GM21528 (cell line): ENCODE results near the gene BLTP3A.

Experiments used
- ATAC-seq: cut with Tn5 transposase; IDR thresholded peaks from one replicate; pipeline ENCODE4 v1.9.1; 2021; ENCODE audit warnings: mild to moderate bottlenecking, moderate library complexity; ENCODE audit not compliant: unreplicated experiment, low FRiP score

Gene BLTP3A

DNA sequence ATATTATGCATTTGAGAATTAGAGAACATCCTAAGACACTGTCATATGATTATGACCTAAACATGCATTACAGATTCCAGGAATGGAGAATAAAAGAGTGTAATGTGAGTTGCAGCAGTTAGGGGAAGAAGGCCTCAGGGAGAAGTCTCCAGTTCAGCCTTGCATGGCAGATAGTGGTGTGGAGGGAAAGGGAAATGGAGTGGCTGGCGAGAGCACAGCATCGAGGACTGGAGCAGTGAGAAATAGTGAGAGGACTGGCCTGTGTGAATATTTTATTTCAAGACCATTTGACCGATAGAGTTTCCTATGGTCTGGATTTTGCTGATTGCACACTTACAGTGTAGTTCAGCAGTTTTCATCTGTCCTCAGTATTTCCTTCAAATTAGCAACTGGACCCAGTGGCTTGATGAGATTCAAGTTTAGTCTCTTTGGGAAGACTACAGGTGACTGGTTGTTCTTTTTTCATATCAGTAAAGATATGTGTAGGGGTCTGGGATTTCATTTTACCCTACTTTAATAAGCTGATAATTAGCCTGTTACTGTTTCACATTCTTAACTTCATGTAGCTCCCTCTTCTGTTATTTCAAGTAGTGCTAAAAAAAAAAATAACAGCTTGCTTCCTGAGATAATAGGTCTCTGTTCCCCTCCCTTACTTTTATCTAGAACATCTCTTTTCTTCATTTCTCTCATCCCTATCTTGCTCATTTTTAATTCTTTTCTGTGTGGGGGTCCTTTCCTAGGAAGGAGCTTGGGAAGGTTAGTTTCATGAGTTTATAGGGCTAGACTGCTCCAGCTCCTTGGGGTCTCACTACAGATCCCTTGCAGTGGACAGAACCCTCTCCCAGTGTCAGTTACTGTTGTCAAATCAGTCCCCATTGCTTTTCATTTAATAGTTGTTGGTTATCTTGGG is 27.9 kb downstream of the BLTP3A start:
- ATAC-seq: no peak

DNA sequence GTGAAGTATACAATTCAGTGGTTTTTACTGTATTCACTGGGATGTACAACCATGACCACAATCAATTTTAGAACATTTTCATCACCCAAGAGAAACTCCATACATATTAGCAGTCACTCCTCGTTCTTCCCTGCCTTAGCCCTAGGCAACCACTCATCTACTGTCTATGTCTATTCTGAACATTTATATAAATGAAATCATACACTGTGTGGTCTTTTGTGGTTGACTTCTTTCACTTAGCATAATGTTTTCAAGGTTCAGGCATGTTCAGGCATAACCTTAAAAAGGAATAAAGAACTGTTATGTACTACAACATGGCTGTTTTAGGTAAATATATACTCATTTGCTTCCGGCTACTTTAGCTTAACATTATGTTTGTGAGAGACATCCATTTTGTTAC is 37.3 kb downstream of the BLTP3A start:
- no peak for ATAC-seq

DNA sequence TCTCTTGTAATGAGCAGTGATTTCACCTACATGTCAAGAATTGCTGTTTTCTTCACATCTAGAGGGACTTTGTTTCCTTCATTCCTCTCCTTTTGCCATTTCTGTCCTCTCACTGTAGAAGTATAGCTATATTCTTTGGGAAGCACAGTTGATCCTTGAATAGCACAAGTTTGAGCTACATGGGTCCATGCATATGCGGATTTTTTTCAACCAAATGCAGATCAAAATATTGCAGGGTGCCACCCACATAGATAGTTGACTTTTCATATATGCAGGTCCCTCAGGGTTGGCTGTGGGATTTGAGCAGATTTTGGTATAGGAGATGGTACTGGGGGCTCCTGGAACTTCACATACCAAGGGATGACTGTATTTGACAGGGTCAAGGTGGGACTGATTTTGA is 41.1 kb downstream of the BLTP3A start:
- ATAC-seq: no peak

DNA sequence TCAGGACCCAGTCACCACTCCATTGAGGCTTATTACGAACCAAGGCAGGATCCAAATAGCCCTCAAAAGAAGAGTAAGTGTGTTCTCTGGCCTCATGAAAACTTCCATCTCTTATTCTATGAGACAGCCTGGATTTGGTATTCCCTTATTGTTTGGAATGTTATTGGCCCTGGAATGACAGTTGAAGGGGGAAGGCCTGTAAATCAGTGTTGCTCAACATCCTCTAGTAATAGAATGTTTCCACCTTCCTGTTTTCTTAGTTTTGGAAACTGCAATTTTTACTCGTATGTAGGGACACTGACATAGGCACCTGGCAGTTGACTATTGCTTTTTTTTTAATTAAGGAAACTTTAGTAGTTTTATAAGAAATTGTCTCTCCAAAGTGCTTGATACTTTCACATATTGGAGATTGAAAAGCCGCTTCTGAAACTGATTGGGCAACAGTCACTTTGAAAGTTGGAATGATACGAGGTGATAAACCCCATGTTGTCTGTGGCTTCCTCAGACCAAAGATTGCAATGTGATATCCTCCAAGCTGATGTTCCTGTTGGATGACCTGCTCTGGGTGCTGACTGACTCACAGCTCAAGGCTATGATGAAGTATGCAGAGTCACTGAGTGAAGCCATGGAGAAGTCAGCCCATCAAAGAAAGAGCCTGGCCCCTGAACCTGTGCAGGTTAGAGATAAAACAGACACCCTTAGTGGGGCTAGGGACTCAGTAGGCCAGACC is 43.1 kb downstream of the BLTP3A start:
- ATAC-seq: no peak

DNA sequence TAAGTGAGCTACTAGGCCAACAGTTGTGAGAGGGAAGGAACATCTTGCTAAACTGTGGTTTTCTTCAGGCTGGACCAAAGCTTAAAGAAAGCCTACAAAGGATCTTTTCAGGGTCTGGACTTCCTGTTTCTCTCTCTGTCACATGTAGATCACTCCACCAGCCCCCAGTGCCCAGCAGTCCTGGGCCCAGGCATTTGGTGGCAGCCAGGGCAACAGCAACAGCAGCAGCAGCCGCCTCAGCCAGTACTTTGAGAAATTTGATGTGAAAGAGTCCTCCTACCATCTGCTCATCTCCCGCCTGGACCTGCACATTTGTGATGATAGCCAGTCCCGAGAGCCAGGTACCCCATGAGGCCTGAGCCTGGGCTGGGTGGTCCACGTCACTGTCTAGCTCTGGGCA is 44.1 kb downstream of the BLTP3A start:
- ATAC-seq: no peak

DNA sequence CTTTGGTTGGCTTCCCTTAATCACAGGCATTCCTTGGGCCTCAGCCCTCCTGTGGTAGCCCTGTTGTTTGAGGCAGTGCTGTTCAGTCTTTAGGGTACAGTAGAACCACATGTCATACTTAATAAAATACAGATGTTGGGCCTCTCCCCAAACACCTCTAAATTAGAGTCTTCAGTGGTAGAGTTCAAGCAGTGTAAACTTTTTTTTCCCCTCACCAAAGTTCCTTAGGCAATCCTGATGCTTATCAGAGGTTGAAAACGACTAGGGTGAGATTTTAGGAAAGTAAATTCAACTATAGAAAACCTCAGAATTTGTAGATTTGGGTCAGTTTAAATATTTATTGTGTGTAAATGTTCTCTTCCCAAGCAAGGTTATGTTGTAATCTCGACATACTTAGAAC is 44.6 kb downstream of the BLTP3A start:
- no peak for ATAC-seq

DNA sequence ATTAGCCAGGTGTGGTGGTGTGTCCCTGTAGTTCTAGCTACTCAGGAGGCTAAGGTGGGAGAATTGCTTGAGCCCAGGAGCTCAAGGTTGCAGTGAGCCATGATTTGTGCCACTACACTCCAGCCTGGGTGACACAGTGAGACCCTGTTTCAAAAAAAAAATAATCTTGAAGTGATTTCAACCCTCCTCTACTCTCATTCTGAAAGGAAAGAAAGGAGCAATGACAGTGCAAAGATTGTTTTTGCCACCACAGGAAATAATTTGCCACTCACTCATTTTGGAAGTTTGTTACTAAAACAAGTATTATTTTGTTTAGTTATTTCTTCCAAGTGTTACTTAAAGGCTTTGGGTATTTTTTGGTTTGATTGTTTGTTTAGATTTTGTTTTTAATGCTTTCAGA is 45.6 kb downstream of the BLTP3A start:
- no peak for ATAC-seq

DNA sequence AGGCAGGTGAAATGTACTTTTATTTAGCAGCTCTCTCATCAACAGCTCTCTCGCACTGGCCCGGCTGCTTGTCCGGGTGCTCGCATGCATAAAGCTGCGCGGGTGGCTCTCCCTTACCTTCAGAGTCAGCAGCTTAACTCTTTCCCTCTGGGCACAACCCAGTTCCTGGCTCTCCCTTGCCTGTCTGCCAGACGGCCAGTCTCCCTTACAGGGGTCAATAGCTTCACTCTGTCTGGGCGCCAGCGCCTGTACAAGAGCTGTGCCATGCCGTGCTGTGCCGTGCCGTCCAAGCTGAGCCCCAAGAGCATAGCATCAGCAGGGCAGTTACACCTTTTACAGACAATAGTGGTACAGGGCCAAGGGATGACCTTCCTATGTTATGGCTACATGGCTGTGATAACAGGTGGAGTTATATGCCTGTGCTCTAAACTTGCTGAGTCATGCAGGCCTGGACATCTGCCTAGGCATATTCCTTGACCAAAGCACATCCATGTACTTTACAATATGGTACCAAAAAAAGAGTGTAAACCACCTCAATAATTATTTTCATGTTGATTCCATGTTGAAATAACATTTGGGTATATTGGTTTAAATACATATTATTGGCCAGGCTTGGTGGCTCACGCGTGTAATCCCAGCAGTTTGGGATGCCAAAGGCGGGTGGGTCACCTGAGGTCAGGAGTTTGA is 47.9 kb downstream of the BLTP3A start:
- ATAC-seq: no peak
